Urothelium cell line (cell line): Measurements from ENCODE around the gene NR1D1.

Source experiments
- DNase-seq: peaks from one replicate; pipeline ENCODE4 v3.0.0; 2011; ENCODE audit warnings: low spot score, mixed read lengths
- FAIRE-seq: peaks from 2 replicates; lab custom pipeline; 2011; peaks lifted over from hg19 to GRCh38; lab: Jason Lieb, UNC

The NR1D1 gene

GRCh38 chr17:40064971-40065768 lies 35.2 kb downstream of the NR1D1 start:
- FAIRE-seq (no peak), DNase-seq (no peak)

DNA sequence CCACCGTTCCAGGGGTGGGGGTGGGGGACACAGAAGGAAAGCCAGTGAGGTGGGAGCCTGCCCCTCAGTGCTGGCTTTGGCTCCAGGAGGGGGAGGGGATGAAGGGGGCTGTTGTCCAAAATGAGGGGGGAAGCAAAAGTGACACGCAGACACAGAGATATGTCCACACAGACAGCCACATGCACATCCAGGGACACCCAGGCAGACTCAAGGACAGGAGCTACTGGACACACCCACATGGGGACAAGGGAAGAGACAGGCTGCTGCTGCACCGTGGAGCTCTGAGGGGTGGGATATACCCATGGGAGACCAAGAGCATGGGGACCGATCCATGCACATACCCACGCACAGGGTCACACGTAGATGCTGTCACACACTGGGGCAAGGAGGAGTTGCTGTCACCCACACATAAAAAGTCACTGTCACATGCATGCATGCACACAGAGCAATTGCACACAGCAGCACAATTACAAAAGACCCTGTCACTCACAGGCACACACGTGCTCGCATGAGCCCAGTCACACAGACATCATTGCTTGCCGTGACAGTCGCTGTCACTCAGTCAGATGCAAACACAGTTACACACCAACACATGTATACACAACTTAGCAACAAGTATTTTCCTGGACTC lies 36.4 kb downstream of the NR1D1 start:
- DNase-seq (no peak), FAIRE-seq (no peak)

DNA sequence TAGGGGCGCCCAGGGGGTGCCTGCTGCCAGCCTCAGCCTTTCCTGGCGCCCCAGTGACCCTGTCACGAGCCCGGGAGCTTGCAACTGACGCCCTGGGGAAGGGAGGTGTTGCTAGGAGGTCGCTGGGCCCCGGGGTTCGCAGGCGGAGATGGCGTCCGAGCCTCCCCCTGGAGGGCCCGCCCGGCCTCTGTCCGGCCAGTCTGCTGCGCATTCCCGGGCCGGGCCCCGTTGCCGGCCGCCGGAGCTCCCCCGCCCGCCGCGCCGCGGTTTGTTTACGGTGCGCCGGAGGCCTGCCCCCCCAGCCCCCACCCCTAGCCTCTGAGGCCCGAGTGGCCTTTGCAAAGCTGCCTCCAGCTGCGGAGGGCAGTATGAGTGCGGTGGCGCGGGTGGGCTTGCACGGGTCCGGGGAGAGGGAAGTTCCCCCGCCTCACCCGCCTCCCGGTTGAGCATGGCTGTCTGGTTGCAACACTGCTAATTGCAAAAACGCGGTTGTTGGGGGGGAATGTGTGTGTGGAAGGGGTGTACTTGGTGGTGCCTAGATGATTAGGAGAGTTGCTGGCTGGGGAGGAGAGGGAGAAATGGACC lies 37.1 kb downstream of the NR1D1 start:
- DNase-seq (no peak), FAIRE-seq (no peak)

- DNase-seq (peak; percentile 90), FAIRE-seq (no peak)
Observed at GRCh38 chr17:40062329-40063186, 37.8 kb downstream of the NR1D1 start, which contains the start of gene THRA. TSS of gene THRA (plus strand) at chr17:40062965. CDS start at chr17:40074489, 11,524 bp downstream.

GRCh38 chr17:40061609-40062038 lies 38.8 kb downstream of the NR1D1 start:
- no peak for DNase-seq

GRCh38 chr17:40060887-40061608 lies 39.3 kb downstream of the NR1D1 start:
- no peak for FAIRE-seq
- DNase-seq: no peak

More at GRCh38 chr17:40061609-40062038, 38.8 kb downstream of the NR1D1 start:
- no peak for FAIRE-seq

DNA sequence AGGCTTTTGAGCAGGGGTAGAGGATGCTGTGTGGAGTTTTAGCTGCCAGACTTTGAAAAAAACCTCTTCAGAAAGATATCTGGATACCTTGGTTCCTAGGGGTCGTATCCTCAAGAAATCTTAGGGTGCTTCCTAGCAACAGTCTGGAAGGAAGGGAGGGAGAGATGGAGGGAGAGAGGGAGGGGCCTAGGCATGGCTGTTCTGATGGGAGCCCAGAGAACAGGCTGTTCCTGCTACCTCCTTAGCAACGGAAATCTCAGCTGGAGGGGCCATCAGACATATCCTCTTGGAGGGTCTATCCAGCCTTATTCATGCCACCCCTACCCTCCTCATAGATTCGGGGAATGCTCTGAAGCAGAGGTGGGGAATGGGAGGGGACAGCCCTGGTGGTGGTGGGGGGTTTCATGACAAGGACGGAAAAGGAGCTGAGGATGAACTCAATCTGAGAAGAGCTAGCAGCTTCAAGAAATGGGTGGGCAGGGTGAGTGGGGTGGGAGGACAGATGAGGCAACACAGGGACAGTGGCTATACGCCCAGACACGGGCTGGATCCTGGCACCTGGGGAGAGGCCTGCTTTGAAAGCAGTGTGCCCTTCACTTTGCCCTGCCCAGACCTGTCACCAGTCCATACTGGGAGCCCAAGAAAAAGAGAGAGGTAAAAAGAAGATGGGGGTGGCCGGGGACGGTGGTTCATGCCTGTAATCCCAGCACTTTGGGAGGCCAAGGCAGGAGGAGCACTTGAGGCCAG lies 40.5 kb downstream of the NR1D1 start:
- no peak for DNase-seq
- no peak for FAIRE-seq

DNA sequence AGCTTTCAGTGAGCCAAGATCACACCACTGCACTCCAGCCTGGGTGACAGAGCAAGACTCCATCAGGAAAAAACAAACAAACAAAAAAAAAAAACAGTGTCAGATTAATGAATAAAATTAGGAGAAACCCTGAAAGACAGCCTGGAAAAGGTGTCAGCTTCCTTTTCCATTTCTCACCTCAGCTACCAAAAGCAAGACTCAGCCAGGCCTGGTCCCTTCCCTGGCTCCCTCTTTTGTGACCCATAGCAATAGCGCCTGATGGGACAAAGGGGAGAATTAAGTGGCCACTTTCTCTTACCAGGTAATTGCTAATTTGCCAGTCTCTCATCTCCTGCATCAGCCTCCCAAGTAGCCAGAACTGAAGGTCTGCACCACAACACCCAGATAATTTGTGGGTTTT lies 41.5 kb downstream of the NR1D1 start:
- DNase-seq (no peak), FAIRE-seq (no peak)

DNA sequence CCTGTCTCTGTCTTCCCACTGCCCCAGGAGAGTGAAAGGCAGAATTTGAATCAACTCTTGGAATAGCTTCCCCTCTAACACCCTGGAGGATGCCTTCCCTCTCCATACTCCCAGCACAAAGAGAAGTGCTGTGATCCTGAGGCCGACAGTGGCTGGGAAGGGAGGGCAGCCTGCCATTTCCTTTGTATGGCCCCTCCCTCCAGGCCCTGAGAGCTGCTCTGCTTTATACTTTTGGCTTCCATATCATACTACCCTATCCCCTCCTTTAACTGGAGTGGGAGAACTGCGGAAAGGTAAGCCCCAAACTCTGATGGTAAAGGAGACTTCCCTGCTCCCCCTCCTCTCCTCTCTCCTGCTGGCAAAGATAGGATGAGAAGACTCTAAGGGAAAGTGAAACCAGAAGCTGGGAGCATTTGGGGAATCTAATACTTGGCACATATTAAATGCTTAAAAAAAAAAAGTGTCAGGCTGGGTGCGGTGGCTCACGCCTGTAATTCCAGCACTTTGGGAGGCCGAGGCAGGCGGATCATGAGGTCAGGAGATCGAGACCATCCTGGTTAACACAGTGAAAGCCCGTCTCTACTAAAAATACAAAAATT lies 42.1 kb downstream of the NR1D1 start:
- FAIRE-seq (no peak), DNase-seq (peak; percentile 5)

- DNase-seq: no peak
Observed at GRCh38 chr17:40056379-40057015, 43.9 kb downstream of the NR1D1 start.

More at GRCh38 chr17:40056379-40057015, 43.9 kb downstream of the NR1D1 start:
- FAIRE-seq: no peak
